Large intestine (tissue), 3 donors: Measurements from ENCODE around the gene MED13L. TPM values are rescaled to one million over a fixed set of nuclear protein-coding genes. Genes with fewer than 3 reads are reported as not detected.
A peak's percentile ranks its signal among the peaks of the same experiment; 100 is the strongest.
"Not testable (repeated sequence)": the region's sequence is repeated elsewhere in the genome, so short reads cannot be mapped to it uniquely, and the experiment has no call there.

Experiments
- DNase-seq, 2 donors: peaks; one replicate each; pipeline versions ENCODE4 v3.0.0 to v3.0.0-alpha.2; 2013
- H3K27ac ChIP-seq: one replicate; pipeline ENCODE4 v1.5.1; 2013; ENCODE audit warnings: low read length
- H3K27me3 ChIP-seq: 2 replicates; pipeline ENCODE4 v1.6.1; 2013; ENCODE audit warnings: low read length; ENCODE audit not compliant: control insufficient read depth, insufficient read depth
- H3K36me3 ChIP-seq: 2 replicates; pipeline ENCODE4 v1.6.1; 2013; ENCODE audit warnings: low read length; ENCODE audit not compliant: control insufficient read depth, insufficient read depth
- H3K4me1 ChIP-seq: one replicate; pipeline ENCODE4 v1.6.1; 2013; ENCODE audit warnings: low read length; ENCODE audit not compliant: control insufficient read depth, insufficient read depth
- H3K4me3 ChIP-seq: one replicate; pipeline ENCODE4 v1.5.1; 2013; ENCODE audit warnings: low read length
- H3K9me3 ChIP-seq: one replicate; pipeline ENCODE4 v1.6.1; 2013; ENCODE audit warnings: mild to moderate bottlenecking, low read depth, low read length, moderate library complexity; ENCODE audit not compliant: control insufficient read depth
- WGBS: methylation state at CpG from one replicate; pipeline ENCODE4 v1.1.5; 2013; ENCODE audit warnings: low lambda C conversion rate; ENCODE audit not compliant: insufficient coverage; 5-methylcytosine and 5-hydroxymethylcytosine counted together
- polyA plus RNA-seq: library from polyadenylated mRNA; unstranded; fragments of 120-200 nt; gene quantifications from one replicate; pipeline ENCODE4 v1.2.1, GENCODE V29; 2013

MED13L gene
- polyA plus RNA-seq, 1 donor: 69.3 TPM

DNA sequence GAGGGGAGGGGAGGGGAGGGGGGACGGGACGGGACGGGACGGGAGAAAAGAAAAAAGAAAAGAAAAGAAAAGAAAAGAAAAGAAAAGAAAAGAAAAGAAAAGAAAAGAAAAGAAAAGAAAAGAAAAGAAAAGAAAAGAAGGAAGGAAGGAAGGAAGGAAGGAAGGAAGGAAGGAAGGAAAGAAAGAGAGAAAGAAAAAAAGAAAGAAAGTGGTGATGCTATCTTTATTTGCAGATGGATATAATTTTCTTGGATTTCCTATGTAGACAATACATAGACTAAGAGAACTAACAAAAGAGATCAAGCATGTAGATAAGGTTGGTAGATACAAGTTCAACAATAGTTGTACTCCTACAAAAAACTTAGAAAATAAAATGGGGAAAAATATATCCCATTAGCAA, 245.9 kb downstream of the MED13L start:
- H3K36me3 ChIP-seq, DNase-seq, H3K4me3 ChIP-seq, H3K9me3 ChIP-seq, H3K27me3 ChIP-seq, H3K4me1 ChIP-seq, H3K27ac ChIP-seq: not testable (repeated sequence)
- WGBS: 95% methylated on average over 4 of the region's 4 CpGs

DNA sequence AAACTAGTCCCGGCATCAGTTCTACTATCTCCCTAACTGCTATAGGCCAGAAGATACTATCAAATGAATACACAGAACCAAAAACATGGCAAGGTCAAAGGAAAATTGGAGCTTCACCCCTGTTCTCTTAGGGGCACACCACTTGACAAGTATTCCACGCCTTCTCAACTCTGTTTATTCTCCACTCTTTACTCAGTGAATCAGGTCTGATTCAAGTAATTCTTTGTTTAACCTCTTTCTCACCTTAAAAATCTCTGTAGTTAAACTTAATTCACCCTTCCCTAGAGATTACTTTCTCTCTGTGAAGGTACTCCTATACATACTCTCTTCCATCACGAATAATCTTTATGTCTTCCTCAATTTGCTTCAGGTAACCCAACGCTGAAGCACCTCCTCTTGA, 248.9 kb downstream of the MED13L start:
- Histone ChIP-seq H3K4me1 (no peaks in the 10 kb centered on the region), H3K4me3 (no peak overlapping the region), H3K36me3 (no peaks in the 10 kb centered on the region), H3K27me3 (no peaks in the 10 kb centered on the region), H3K27ac (no peak overlapping the region), H3K9me3 (peaks cover 4% of the 10 kb centered on the region)
- DNase-seq: no peak
- WGBS: 100% methylated on average over 2 of the region's 4 CpGs

DNA sequence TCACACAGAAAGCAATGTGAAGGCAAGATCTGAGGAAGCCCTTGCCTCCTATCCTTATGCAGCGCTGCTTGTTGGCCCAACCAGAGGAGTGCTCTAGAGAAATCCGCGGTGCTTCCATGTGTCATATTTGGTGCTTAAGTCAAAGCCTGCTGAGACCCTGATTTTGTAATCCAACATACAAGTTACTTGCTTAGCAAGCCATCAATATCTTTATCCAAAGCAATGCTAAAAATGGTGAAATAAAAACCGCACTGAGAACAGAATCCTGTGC, 250.0 kb downstream of the MED13L start:
- Histone ChIP-seq H3K4me1 (no peaks in the 10 kb centered on the region), H3K27me3 (no peaks in the 10 kb centered on the region), H3K36me3 (no peaks in the 10 kb centered on the region), H3K9me3 (peaks cover 4% of the 10 kb centered on the region), H3K27ac (no peak overlapping the region), H3K4me3 (no peak overlapping the region)
- no peak for DNase-seq
- no CpG with 5 or more reads among the region's 4 CpGs for WGBS

DNA sequence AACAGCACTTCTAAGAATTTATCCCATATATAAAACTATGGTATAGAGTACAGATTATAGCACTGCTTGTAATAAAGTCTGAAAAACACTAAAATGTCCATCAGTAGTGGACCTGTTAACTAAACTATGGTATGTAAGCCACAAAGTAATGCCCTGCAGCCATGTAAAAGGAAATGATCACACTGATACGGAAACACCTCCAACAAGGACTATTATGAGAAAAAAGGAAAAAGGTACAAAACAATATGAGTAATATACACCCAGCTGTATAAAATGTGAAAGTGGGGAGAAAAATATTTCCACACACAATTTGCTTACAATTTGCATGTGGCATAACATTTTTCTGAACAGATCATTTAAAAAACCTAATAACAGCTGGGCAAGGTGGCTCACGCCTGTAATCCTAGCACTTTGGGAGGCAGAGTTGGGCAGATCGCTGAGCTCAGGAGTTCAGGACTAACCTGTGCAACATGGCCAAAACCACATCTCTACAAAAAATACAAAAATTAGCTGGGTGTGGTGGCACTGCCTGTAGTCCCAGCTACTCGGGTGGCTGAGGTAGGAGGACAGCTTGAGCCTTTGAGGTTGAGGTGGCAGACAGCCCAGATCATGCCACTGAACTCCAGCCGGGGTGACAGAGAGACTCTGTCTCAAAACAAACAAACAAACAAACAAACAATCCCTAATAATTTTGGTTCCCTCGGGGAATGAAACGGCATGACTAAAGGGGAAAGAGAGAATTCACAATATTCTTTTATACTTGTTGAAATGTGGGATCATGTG, 250.5 kb downstream of the MED13L start:
- Histone ChIP-seq H3K27ac (no peak overlapping the region), H3K4me3 (no peak overlapping the region), H3K9me3 (peaks cover 4% of the 10 kb centered on the region), H3K4me1 (no peaks in the 10 kb centered on the region), H3K36me3 (peaks cover 3% of the 10 kb centered on the region), H3K27me3 (no peaks in the 10 kb centered on the region)
- no peak for DNase-seq
- 92% methylated on average over 2 of the region's 7 CpGs for WGBS

- DNase-seq: no peak
- peaks cover under 1% of the 10 kb centered on the region for H3K9me3 ChIP-seq
- no peak overlapping the region for H3K4me3 ChIP-seq
- no peaks in the 10 kb centered on the region for H3K27me3 ChIP-seq
- no peak overlapping the region for H3K27ac ChIP-seq
- no peaks in the 10 kb centered on the region for H3K4me1 ChIP-seq
- H3K36me3 ChIP-seq: peaks cover 3% of the 10 kb centered on the region
These were observed 251.1 kb downstream of the MED13L start for GRCh38 chr12:116026346-116026745.

DNA sequence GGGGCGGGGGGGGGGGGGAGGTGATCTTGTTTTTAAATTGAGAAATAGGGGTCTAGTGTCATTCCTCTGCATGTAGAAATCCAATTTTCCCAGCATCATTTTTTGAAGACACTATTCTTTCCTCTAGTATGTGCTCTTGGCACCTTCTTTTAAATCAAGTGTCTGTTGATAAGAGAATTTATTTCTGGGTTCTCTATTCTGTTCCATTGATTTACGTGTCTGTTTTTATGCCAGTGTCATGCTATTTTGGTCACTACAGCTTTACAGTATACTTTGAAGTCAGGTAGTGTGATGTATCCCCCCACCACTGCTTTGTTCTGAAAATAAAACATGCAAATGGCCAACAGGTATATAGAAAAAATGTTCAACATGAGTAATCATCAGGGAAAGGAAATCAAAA, 252.7 kb downstream of the MED13L start:
- WGBS: no CpG with 5 or more reads among the region's 2 CpGs
- H3K27me3 ChIP-seq: no peaks in the 10 kb centered on the region
- H3K4me1 ChIP-seq: no peaks in the 10 kb centered on the region
- DNase-seq: no peak
- no peaks in the 10 kb centered on the region for H3K9me3 ChIP-seq
- no peak overlapping the region for H3K4me3 ChIP-seq
- peaks cover 3% of the 10 kb centered on the region for H3K36me3 ChIP-seq
- H3K27ac ChIP-seq: no peak overlapping the region

DNA sequence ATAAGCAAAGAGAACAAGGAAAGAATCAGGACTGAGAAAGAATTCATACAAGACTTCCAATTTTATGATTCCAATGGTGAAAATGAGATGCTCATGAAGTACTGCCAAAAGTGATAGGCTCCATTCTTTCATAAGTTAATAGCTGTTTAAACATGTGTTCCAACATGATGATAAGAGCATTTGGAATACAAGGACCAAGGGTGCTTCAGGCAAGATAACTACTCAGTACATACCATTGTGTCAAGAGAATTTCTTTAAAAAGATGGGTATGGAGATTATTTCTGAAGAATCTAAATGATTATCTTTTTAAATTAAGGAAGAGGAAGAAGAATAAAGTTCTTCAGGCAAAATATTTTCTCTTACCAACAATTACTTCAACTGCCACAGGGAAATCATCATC, 258.1 kb downstream of the MED13L start:
- Histone ChIP-seq H3K9me3 (no peaks in the 10 kb centered on the region), H3K4me1 (no peaks in the 10 kb centered on the region), H3K36me3 (peaks cover 27% of the 10 kb centered on the region), H3K27me3 (no peaks in the 10 kb centered on the region), H3K27ac (no peak overlapping the region), H3K4me3 (no peak overlapping the region)
- no peak for DNase-seq

DNA sequence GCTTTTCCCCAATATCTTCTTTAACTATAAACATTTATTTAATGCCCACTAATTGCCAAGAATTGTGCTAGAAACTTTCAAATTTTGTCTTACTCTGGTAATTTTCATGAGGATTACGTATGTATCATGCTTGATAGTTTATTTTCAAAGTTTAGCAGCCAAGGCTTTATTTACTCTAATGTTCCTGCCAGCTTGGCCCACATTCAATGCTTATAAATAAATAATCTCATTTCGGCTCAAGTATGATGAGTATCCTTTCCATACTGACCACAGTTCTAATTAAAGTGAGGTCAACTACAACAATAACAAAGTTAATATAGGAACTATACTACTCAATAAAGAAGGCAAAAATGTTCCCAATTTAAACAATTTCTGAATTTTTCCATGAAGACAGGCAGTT, 259.2 kb downstream of the MED13L start:
- no peaks in the 10 kb centered on the region for H3K4me1 ChIP-seq
- no peak overlapping the region for H3K4me3 ChIP-seq
- no peak for DNase-seq
- H3K27me3 ChIP-seq: no peaks in the 10 kb centered on the region
- peaks cover 28% of the 10 kb centered on the region for H3K36me3 ChIP-seq
- WGBS: 100% methylated on average over 1 of the region's 2 CpGs
- no peaks in the 10 kb centered on the region for H3K9me3 ChIP-seq
- no peak overlapping the region for H3K27ac ChIP-seq

GRCh38 chr12:116015525-116015924, 262.0 kb downstream of the MED13L start:
- no peaks in the 10 kb centered on the region for H3K27me3 ChIP-seq
- H3K4me3 ChIP-seq: no peak overlapping the region
- no peak overlapping the region for H3K27ac ChIP-seq
- peak; percentile 37 to 53 for DNase-seq
- 0% methylated on average over 1 of the region's 1 CpG for WGBS
- H3K4me1 ChIP-seq: no peaks in the 10 kb centered on the region
- H3K9me3 ChIP-seq: no peaks in the 10 kb centered on the region
- peaks cover 42% of the 10 kb centered on the region for H3K36me3 ChIP-seq

GRCh38 chr12:116012757-116013156, 264.7 kb downstream of the MED13L start:
- Histone ChIP-seq H3K4me1 (no peaks in the 10 kb centered on the region), H3K36me3 (peaks cover 48% of the 10 kb centered on the region), H3K27ac (no peak overlapping the region), H3K27me3 (no peaks in the 10 kb centered on the region), H3K9me3 (no peaks in the 10 kb centered on the region), H3K4me3 (no peak overlapping the region)
- DNase-seq: no peak
- 80% methylated on average over 1 of the region's 3 CpGs for WGBS

DNA sequence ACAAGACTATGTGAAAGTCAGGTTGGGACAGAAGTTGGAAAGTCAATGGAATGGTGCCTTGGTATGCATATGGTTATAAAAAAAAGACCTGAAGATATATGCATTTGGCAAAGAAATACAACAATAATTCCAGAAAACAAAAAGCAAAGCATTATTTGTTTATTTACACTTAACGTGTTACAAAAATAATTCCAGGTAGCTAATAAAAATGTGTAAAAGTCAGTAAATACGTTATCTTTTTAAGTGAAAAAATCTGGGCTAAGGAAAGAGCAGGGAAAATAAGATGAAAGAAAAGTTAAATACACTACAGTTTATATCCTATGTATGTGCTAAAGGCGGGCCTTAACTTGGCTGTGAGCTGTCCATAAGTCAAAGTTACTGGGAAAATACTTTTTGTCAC, 266.3 kb downstream of the MED13L start:
- DNase-seq: no peak
- peaks cover 57% of the 10 kb centered on the region for H3K36me3 ChIP-seq
- H3K9me3 ChIP-seq: no peaks in the 10 kb centered on the region
- H3K27ac ChIP-seq: no peak overlapping the region
- H3K4me1 ChIP-seq: no peaks in the 10 kb centered on the region
- no peaks in the 10 kb centered on the region for H3K27me3 ChIP-seq
- WGBS: 93% methylated on average over 2 of the region's 3 CpGs
- no peak overlapping the region for H3K4me3 ChIP-seq
